ENCODE measurements around the gene DAAM2.

DNA sequence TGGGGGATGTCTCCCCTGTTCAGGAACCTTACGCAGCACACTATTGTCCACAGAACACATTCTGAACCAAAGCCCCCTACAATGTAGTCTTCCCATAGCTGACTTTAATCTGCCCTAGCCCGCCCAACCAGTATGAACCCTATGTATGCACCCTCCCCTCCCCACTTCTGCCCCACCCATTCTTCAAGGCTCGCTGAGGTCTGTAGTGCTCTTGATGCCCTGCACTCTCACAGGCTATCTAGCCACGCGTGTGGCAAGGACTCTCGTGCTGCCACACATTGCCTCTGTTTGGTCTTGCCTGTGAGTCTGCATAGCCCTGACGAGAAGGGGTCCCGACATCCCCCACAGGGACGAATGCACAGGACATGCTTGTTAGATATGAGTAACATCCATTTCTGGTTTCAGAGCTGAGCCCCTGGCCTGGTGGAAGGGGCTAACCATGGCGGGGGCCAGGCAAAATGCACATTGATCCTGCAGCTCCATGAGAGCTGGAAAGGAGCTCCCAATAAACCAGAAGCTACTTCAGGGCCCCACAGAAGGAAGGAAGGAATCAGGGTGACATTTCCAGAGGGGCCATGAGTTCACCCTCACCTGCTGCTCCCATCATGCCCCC, 119.4 kb downstream of the DAAM2 start:
- TF ChIP-seq POLR2A (IDR thresholded peaks at IDR 0.05; ENCODE audit: low read length) (no peak), GATA1 (IDR thresholded peaks at IDR 0.05; ENCODE audit: low read depth, low read length) (no peak)
